ENCODE data around the gene DHX8.

GRCh38 chr17:43479948-43480347, 3.8 kb upstream of the DHX8 start:
- TF ChIP-seq MAX (IDR thresholded peaks at IDR 0.05; ENCODE audit: low read depth, low read length), result no peak
- no peak for TF ChIP-seq POLR2A (IDR thresholded peaks at IDR 0.05; ENCODE audit: extremely low read depth, insufficient read length)
